HL-60 (cell line): ENCODE results near the gene TNPO3.

Source experiments
- DNase-seq, 2 experiments: peaks; one replicate each; pipeline ENCODE4 v3.0.0-alpha.2; 2010 to 2020; ENCODE audit warnings: low read depth in 1 of 2, low spot score in 1 of 2
- H3K27ac ChIP-seq: fragments of 250-450 bp; sonication (Bioruptor Pico); replicated peaks from 2 replicates; pipeline ENCODE4 v1.5.1; 2020; ENCODE audit warnings: mild to moderate bottlenecking, moderate library complexity
- H3K27me3 ChIP-seq: fragments of 250-450 bp; sonication (Bioruptor Pico); 2 replicates; pipeline ENCODE4 v1.5.1; 2021; ENCODE audit warnings: mild to moderate bottlenecking, moderate library complexity; ENCODE audit not compliant: insufficient read depth, poor library complexity, severe bottlenecking
- H3K4me3 ChIP-seq: replicated peaks from 2 replicates; pipeline ENCODE4 v1.5.1; 2011; ENCODE audit warnings: mild to moderate bottlenecking, control low read depth, low read length; ENCODE audit not compliant: insufficient read depth
- CTCF ChIP-seq: IDR thresholded peaks from one replicate; pipeline ENCODE4 v1.5.1; 2011; ENCODE audit warnings: low read length, control low read depth, inconsistent platforms; ENCODE audit not compliant: insufficient read depth
- GABPA ChIP-seq: IDR thresholded peaks from 2 replicates; pipeline ENCODE4 v1.6.1; 2012; ENCODE audit warnings: low read depth
- POLR2AphosphoS5 ChIP-seq: IDR thresholded peaks from 2 replicates; pipeline ENCODE4 v1.6.1; 2012; ENCODE audit warnings: low read depth
- SPI1 ChIP-seq: IDR thresholded peaks from 2 replicates; pipeline ENCODE4 v1.6.1; 2012; ENCODE audit warnings: low read depth, mild to moderate bottlenecking, borderline replicate concordance
- TF ChIP-seq, protein P1 (sequence below): IDR thresholded peaks from 2 replicates; pipeline ENCODE4 v1.6.1; 2012; ENCODE audit warnings: low read depth; ENCODE audit not compliant: insufficient replicate concordance

The TNPO3 gene

DNA sequence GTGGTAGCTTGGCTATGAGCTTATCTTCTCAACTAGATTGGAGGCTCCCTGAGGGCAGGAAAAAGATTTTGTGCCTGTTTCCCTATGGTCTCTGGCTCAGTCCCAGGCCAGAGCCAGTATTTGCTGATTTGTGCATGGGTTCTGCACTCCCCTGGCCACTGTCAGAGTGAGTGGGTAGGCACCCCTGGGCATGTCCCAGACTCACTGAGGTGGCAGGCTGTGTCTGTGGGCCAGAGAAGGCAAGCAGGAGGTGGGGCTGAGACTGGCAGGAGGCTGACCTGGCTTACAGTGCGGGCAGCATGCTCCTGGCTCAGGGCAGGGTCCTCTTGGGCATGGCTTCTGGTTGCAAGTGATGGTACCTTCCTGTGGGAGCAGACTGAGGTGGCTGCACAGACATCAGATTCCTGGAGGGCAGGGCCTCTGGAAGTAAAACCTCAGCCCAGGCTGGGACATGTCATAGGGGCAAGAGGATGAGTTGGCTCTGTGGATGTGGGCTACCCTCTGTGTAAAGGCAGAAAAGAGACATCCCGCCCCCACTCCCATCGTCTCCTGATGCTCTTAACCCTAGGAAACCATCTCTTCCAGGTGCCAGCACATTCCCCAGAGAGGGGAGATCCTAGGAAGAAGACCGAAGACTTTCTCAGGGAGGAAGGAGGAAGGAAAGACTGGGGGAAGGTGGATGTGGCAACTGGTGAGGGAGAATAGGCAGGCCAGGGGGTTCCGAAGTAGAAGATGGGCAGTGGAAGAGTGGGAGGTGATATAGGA is 148.7 kb downstream of the TNPO3 start:
- TF ChIP-seq SPI1, result no peak
- no peak for TF ChIP-seq GABPA
- TF ChIP-seq, protein P1, sequence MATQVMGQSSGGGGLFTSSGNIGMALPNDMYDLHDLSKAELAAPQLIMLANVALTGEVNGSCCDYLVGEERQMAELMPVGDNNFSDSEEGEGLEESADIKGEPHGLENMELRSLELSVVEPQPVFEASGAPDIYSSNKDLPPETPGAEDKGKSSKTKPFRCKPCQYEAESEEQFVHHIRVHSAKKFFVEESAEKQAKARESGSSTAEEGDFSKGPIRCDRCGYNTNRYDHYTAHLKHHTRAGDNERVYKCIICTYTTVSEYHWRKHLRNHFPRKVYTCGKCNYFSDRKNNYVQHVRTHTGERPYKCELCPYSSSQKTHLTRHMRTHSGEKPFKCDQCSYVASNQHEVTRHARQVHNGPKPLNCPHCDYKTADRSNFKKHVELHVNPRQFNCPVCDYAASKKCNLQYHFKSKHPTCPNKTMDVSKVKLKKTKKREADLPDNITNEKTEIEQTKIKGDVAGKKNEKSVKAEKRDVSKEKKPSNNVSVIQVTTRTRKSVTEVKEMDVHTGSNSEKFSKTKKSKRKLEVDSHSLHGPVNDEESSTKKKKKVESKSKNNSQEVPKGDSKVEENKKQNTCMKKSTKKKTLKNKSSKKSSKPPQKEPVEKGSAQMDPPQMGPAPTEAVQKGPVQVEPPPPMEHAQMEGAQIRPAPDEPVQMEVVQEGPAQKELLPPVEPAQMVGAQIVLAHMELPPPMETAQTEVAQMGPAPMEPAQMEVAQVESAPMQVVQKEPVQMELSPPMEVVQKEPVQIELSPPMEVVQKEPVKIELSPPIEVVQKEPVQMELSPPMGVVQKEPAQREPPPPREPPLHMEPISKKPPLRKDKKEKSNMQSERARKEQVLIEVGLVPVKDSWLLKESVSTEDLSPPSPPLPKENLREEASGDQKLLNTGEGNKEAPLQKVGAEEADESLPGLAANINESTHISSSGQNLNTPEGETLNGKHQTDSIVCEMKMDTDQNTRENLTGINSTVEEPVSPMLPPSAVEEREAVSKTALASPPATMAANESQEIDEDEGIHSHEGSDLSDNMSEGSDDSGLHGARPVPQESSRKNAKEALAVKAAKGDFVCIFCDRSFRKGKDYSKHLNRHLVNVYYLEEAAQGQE, result no peak
- no peak for TF ChIP-seq POLR2AphosphoS5
- TF ChIP-seq CTCF, result no peak
- no peak overlapping the region for H3K27ac ChIP-seq
- H3K4me3 ChIP-seq, result no peak overlapping the region
- H3K27me3 ChIP-seq, result peaks cover 4% of the 10 kb centered on the region
- no peak for DNase-seq

DNA sequence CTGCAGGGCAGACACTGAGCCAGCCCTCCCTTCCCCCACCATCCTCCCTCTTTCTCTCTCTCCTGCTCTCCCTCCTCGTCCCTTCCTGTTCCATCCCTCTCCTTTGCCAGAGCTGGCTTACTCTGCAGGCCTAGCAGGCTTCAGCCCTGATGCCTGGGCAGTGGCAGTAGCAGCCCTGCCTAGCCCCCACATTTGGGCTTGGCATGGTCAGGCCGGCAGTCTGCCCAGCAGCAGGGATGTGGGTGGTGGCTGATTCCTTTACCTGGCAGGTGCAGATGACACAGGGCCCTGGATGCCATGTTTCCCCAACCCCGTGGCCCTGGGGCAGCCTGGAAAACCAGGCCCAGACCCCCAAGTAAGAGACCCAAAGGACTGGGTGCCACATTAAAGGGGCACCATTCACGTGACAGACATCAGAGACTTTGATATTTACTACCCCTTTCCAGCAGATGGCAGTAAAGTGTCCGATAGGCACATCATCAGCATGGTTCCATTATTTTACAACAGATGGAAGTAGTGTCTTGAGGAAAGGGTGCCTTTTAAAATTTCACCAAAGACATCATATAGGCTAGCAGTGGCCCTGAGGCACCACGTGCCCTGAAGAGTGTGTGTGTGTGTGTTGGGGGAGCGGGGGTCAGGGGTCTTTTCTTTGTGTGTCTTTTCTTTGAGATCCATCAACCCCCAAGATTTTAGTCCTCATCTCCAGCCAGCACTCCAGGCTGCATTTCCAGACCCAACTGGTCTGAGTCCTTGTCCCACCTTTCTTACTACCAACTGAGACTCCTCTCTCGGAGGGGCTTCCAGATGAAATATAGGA is 150.3 kb downstream of the TNPO3 start:
- no peak overlapping the region for H3K4me3 ChIP-seq
- DNase-seq, result peak in 1 of 2 experiments; percentile 49
- H3K27me3 ChIP-seq, result peaks cover 2% of the 10 kb centered on the region
- H3K27ac ChIP-seq, result no peak overlapping the region
- no peak for TF ChIP-seq SPI1
- TF ChIP-seq, protein P1, result no peak
- TF ChIP-seq POLR2AphosphoS5, result no peak
- no peak for TF ChIP-seq GABPA
- TF ChIP-seq CTCF, result peak; percentile 57
